Hepatocyte (in vitro differentiated cells): ENCODE results near the gene PMP22.

Experiments
- EZH2 ChIP-seq: fragments of 200-600 bp; sonication (generic); IDR thresholded peaks from 2 replicates; pipeline ENCODE4 v1.6.1; 2016; ENCODE audit warnings: antibody characterized with exemption, mild to moderate bottlenecking, borderline replicate concordance
- EZH2phosphoT487 ChIP-seq: fragments of 200-600 bp; sonication (generic); IDR thresholded peaks from one replicate; pipeline ENCODE4 v1.6.1; 2018; ENCODE audit warnings: antibody characterized with exemption, mild to moderate bottlenecking, low read depth, moderate library complexity; ENCODE audit not compliant: unreplicated experiment, severe bottlenecking

DNA sequence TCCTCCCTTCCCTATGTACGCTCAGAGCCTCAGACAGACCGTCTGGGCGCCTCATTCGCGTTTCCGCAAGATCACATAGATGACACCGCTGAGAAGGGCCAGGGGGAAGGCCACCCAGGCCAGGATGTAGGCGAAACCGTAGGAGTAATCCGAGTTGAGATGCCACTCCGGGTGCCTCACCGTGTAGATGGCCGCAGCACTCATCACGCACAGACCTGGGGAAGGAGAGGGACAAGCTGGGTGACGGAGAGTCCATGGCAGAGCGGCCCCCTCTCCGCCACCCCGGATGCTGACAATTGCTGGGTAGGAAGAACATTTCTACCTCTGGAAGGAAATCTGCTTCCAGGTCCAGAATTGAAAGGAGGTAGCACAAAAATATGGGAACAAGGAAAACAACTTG is 34.3 kb downstream of the PMP22 start:
- TF ChIP-seq EZH2: no peak
- no peak for TF ChIP-seq EZH2phosphoT487
